Uterus (tissue), 2 donors: ENCODE data around the gene CDKN1B.

Experiments used
- POLR2A ChIP-seq, 2 donors: fragments of 450-650 bp; IDR thresholded peaks; one replicate each; pipeline ENCODE4 v1.6.1; 2016; ENCODE audit warnings: antibody characterized with exemption in 2 of 2, mild to moderate bottlenecking in 1 of 2, moderate library complexity in 1 of 2
- TF ChIP-seq, protein P1 (sequence below), 4 experiments: fragments of 200-600 bp in 2 of 4; fragments of 450-650 bp in 2 of 4; sonication (generic) in 2 of 4; IDR thresholded peaks; one replicate each; pipeline ENCODE4 v1.5.1; 2016 to 2019; ENCODE audit warnings: antibody characterized with exemption in 4 of 4, mild to moderate bottlenecking in 2 of 4, moderate library complexity in 1 of 4

DNA sequence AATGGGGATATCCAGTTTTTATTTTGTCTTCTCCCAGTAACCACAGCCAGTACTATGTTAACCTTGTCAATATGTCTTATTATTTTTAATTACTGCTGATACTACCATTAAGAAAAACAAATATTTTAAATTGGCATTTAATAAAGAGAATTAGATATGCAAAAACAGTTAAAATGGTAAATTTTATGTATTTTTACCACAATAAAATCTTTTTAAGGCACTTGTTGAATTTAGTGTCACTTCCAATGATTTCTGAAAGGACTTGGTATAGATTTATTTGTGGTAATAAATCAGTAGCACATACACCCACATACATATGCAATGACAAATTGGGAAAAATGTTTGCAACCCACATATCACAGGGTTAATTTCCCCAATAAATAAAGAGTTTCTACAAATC, 14.0 kb downstream of the CDKN1B start:
- TF ChIP-seq, protein P1, sequence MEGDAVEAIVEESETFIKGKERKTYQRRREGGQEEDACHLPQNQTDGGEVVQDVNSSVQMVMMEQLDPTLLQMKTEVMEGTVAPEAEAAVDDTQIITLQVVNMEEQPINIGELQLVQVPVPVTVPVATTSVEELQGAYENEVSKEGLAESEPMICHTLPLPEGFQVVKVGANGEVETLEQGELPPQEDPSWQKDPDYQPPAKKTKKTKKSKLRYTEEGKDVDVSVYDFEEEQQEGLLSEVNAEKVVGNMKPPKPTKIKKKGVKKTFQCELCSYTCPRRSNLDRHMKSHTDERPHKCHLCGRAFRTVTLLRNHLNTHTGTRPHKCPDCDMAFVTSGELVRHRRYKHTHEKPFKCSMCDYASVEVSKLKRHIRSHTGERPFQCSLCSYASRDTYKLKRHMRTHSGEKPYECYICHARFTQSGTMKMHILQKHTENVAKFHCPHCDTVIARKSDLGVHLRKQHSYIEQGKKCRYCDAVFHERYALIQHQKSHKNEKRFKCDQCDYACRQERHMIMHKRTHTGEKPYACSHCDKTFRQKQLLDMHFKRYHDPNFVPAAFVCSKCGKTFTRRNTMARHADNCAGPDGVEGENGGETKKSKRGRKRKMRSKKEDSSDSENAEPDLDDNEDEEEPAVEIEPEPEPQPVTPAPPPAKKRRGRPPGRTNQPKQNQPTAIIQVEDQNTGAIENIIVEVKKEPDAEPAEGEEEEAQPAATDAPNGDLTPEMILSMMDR (IDR thresholded peaks at IDR 0.05) = no peak
- TF ChIP-seq POLR2A (IDR thresholded peaks at IDR 0.05) = no peak
